Lower lobe of right lung (tissue), 1 donor: ENCODE results near the gene NPY4R. TPM values are rescaled to one million over a fixed set of nuclear protein-coding genes. Genes with fewer than 3 reads are reported as not detected.

Experiments
- total RNA-seq: library from RNA; stranded (reverse); fragmentation: NEBNext Ultra II Directional; extraction: Animal tissue kit (Norgen Biotek cat#: 25700); gene quantifications from one replicate; pipeline ENCODE4 v1.2.1, GENCODE V29; 2021
- donor health status: DM: no; HTN: yes; CAD: no; lungs with severe emphysema.

Gene NPY4R
- total RNA-seq, 1 donor from 2014 or later: 1.1 TPM

Other genes starting within 250 kb of the NPY4R start
- gene ANTXRL, start 179.0 kb downstream of the NPY4R start, total RNA-seq: not detected
- gene ANXA8L1, start 90.2 kb downstream of the NPY4R start, total RNA-seq: 15.7 TPM
- gene GPRIN2, start 90.7 kb upstream of the NPY4R start, total RNA-seq: 42.1 TPM
- 34.5 TPM for gene SYT15, start 113.2 kb upstream of the NPY4R start, total RNA-seq